K562 (cell line): ENCODE data around the gene AP3S2. TPM values are rescaled to one million over a fixed set of nuclear protein-coding genes. Genes with fewer than 3 reads are reported as not detected.

Source experiments
- ATAC-seq: fragments of 200-7000 bp; cut with Tn5 transposase; 3 replicates; pipeline ENCODE4 v1.9.1; 2020; ENCODE audit warnings: moderate library complexity
- BruUV-seq: library from RNA; stranded (reverse); fragments of 400-500 nt; replicated peaks from 2 replicates; lab custom pipeline; 2021; lab: Mats Ljungman, UMichigan
- CTCF ChIA-PET: fragments of 300-600 bp; formaldehyde crosslinking; extraction: SDS; loops from one replicate; lab custom pipeline; 2021; ENCODE audit warnings: low intra/inter-chr PET ratio; lab: Yijun Ruan, JAX
- POLR2A ChIA-PET: fragments of 300-600, 350-650 bp; sonication (Branson Sonifier 250); formaldehyde crosslinking; extraction: SDS; loops from one replicate; lab custom pipeline; 2021; ENCODE audit warnings: antibody characterized with exemption, inconsistent platforms; lab: Yijun Ruan, JAX
- DNase-seq, 4 experiments: peaks; one replicate each; pipeline versions ENCODE4 v3.0.0 to v3.0.0-alpha.2; 2011 to 2018; ENCODE audit warnings: low spot score in 3 of 4, mixed read lengths in 3 of 4; ENCODE audit errors: extremely low read depth in 1 of 4
- FAIRE-seq: peaks from 2 replicates; lab custom pipeline; 2011; peaks lifted over from hg19 to GRCh38; lab: Jason Lieb, UNC
- H2AFZ ChIP-seq: 2 replicates; pipeline ENCODE4 v1.6.0; 2011; ENCODE audit warnings: low read depth, low read length, control low read depth, inconsistent platforms
- H3K27ac ChIP-seq: fragments of 200-600 bp; 3 replicates; pipeline ENCODE4 v1.8.0; 2011; ENCODE audit warnings: low read depth, mild to moderate bottlenecking, control low read depth, inconsistent platforms, low read length, moderate library complexity, mixed read lengths; ENCODE audit errors: extremely low read depth
- H3K27me3 ChIP-seq, 2 experiments: fragments of 300-600 bp in 1 of 2; 2 replicates in 1 of 2; 3 replicates in 1 of 2; pipeline versions ENCODE4 v1.6.0 to v1.8.0; 2011; ENCODE audit warnings: inconsistent platforms in 2 of 2, low read length in 2 of 2, mild to moderate bottlenecking in 1 of 2, mixed read lengths in 1 of 2, moderate library complexity in 1 of 2; ENCODE audit not compliant: control insufficient read depth in 2 of 2, insufficient read depth in 2 of 2
- H3K36me3 ChIP-seq: fragments of 300-600 bp; 3 replicates; pipeline ENCODE4 v1.8.0; 2011; ENCODE audit warnings: mild to moderate bottlenecking, low read length, inconsistent platforms; ENCODE audit not compliant: control insufficient read depth, insufficient read depth
- H3K4me1 ChIP-seq, 2 experiments: fragments of 200-600 bp in 1 of 2; replicated peaks in 1 of 2; 2 replicates in 1 of 2; 3 replicates in 1 of 2; pipeline versions ENCODE4 v1.5.1 to v1.8.0; 2011; ENCODE audit warnings: inconsistent platforms in 2 of 2, low read length in 2 of 2, mild to moderate bottlenecking in 1 of 2, mixed read lengths in 1 of 2, moderate library complexity in 1 of 2; ENCODE audit not compliant: control insufficient read depth in 2 of 2, insufficient read depth in 2 of 2
- H3K4me2 ChIP-seq: 2 replicates; pipeline ENCODE4 v1.6.1; 2011; ENCODE audit warnings: low read length, control low read depth, inconsistent platforms, mixed read lengths; ENCODE audit not compliant: insufficient read depth
- H3K4me3 ChIP-seq: fragments of 200-600 bp; sonication (generic), shearing (Covaris generic); 2 replicates; pipeline ENCODE4 v1.5.1; 2016; ENCODE audit warnings: control low read depth, inconsistent platforms
- H3K79me2 ChIP-seq: fragments of 200-600 bp; 3 replicates; pipeline ENCODE4 v1.8.0; 2011; ENCODE audit warnings: low read length, inconsistent platforms; ENCODE audit not compliant: control insufficient read depth, insufficient read depth
- H3K9ac ChIP-seq, 2 experiments: 2 replicates each; pipeline versions ENCODE4 v1.6.0 to v1.6.1; 2011; ENCODE audit warnings: low read depth in 2 of 2, low read length in 2 of 2, control low read depth in 1 of 2, inconsistent platforms in 1 of 2, mild to moderate bottlenecking in 1 of 2, mixed read lengths in 1 of 2; ENCODE audit not compliant: insufficient read depth in 1 of 2
- H3K9me1 ChIP-seq: one replicate; pipeline ENCODE4 v1.6.0; 2011; ENCODE audit warnings: inconsistent platforms, mild to moderate bottlenecking, low read length, moderate library complexity; ENCODE audit not compliant: control insufficient read depth, insufficient read depth
- H3K9me3 ChIP-seq: replicated peaks from 2 replicates; pipeline ENCODE4 v1.5.1; 2011; ENCODE audit warnings: low read depth, low read length, inconsistent platforms; ENCODE audit not compliant: control insufficient read depth, insufficient read depth
- H4K20me1 ChIP-seq: replicated peaks from 2 replicates; pipeline ENCODE4 v1.6.1; 2011; ENCODE audit warnings: low read length, inconsistent platforms, mixed read lengths; ENCODE audit not compliant: control insufficient read depth, insufficient read depth
- ASH1L ChIP-seq: fragments of 450-650 bp; IDR thresholded peaks from 2 replicates; pipeline ENCODE4 v1.6.1; 2018; ENCODE audit warnings: borderline replicate concordance, mild to moderate bottlenecking, low read depth; ENCODE audit not compliant: partially characterized antibody
- CBFA2T2 ChIP-seq: fragments of 450-650 bp; conservative IDR thresholded peaks from 2 replicates; pipeline ENCODE4 v1.6.1; 2017; ENCODE audit warnings: mild to moderate bottlenecking
- HNRNPUL1 ChIP-seq: fragments of 200-400 bp; formaldehyde crosslinking; IDR thresholded peaks from 2 replicates; pipeline ENCODE4 v1.6.1; 2017; ENCODE audit warnings: low read length
- RB1 ChIP-seq: fragments of 450-650 bp; IDR thresholded peaks from 2 replicates; pipeline ENCODE4 v1.6.1; 2017; ENCODE audit warnings: low read depth, mild to moderate bottlenecking
- TEAD2 ChIP-seq: fragments of 450-650 bp; IDR thresholded peaks from 2 replicates; pipeline ENCODE4 v1.6.1; 2016; ENCODE audit warnings: missing genetic modification characterization, control low read depth, missing compliant biosample characterization
- ZBTB12 ChIP-seq: fragments of 250-450 bp; sonication (Bioruptor Pico); IDR thresholded peaks from 2 replicates; pipeline ENCODE4 v1.4.0; 2020
- ZBTB17 ChIP-seq: fragments of 450-650 bp; formaldehyde crosslinking; IDR thresholded peaks from 2 replicates; pipeline ENCODE4 v1.4.0; 2020; ENCODE audit warnings: mild to moderate bottlenecking
- ZNF124 ChIP-seq: sonication (generic); formaldehyde crosslinking; IDR thresholded peaks from 2 replicates; pipeline ENCODE4 v1.8.1; 2022; ENCODE audit warnings: missing genetic modification reagents
- ZNF274 ChIP-seq: IDR thresholded peaks from 2 replicates; pipeline ENCODE4 v1.6.1; 2011; ENCODE audit warnings: low read depth, mild to moderate bottlenecking, low read length, moderate library complexity, borderline replicate concordance
- ZNF277 ChIP-seq: fragments of 250-450 bp; sonication (Bioruptor Pico); IDR thresholded peaks from 2 replicates; pipeline ENCODE4 v1.8.0; 2022; ENCODE audit warnings: inconsistent platforms, mild to moderate bottlenecking, moderate library complexity, borderline replicate concordance
- WGBS: fragments of 100-300 bp; shearing (Covaris generic); methylation state at CpG from one replicate; pipeline ENCODE4 v1.1.6; 2016; ENCODE audit warnings: low coverage, mixed read lengths; ENCODE audit not compliant: insufficient coverage; ENCODE audit errors: missing lambda C conversion rate; 5-methylcytosine and 5-hydroxymethylcytosine counted together
- in situ Hi-C: fragments of 300-500 bp; cut with MboI; formaldehyde crosslinking; loops from 4 replicates; pipeline ENCODE4 v1.15.0; 2018; ENCODE audit warnings: inconsistent platforms, mixed read lengths
- intact Hi-C: fragments of 100-400 bp; cut with micrococcal nuclease; formaldehyde crosslinking; loops from 2 replicates; pipeline ENCODE4 v1.14.2; 2022
- polyA plus RNA-seq, 8 experiments: library from polyadenylated mRNA; depleted of rRNA in 4 of 8; stranded (reverse) in 5 of 8; unstranded in 3 of 8; fragments of >200 nt; fragmentation: Nextera tagmentation in 2 of 8; fragmentation: Illumina TruSeq in 1 of 8; extraction: Ambion mirVana in 2 of 8; extraction: Trizol in 1 of 8; gene quantifications; 2 replicates each; pipeline versions ENCODE4 v1.2.1 to v1.2.3, GENCODE V29; 2011 to 2014; ENCODE audit warnings: inconsistent platforms in 1 of 8, missing spikeins in 1 of 8
- total RNA-seq, 7 experiments: library from RNA; depleted of rRNA in 6 of 7; stranded (reverse); fragments of >200 nt in 6 of 7; fragmentation: Illumina TruSeq in 2 of 7; extraction: Trizol in 2 of 7; gene quantifications; 2 replicates each; pipeline versions ENCODE4 v1.2.1 to v1.2.3, GENCODE V29; 2011 to 2021; ENCODE audit warnings: low replicate concordance in 1 of 7
- TF ChIP-seq, protein P1 (sequence below): fragments of 250-450 bp; sonication (Bioruptor Pico); IDR thresholded peaks from 2 replicates; pipeline ENCODE4 v1.5.0; 2020; ENCODE audit warnings: mild to moderate bottlenecking

The AP3S2 gene
- total and polyA plus RNA-seq, 9 of the 15 experiments (the other 6 are each of a cell fraction or from before 2014, with no cell fraction given), result 16.4 to 54.1 (median 37.4) TPM

GRCh38 chr15:89908226-89908625 lies 14.4 kb upstream of the AP3S2 start:
- intact Hi-C loops, result no loop called here
- FAIRE-seq, result no peak
- POLR2A ChIA-PET, result no interaction called here

More at GRCh38 chr15:89908226-89908625, 14.4 kb upstream of the AP3S2 start:
- no peaks in the 10 kb centered on the region for H3K36me3 ChIP-seq
- H3K79me2 ChIP-seq, result no peaks in the 10 kb centered on the region
- in situ Hi-C loops, result no loop called here
- H3K9me1 ChIP-seq, result no peaks in the 10 kb centered on the region
- H3K27me3 ChIP-seq, result peaks cover 2 to 26% of the 10 kb centered on the region in 2 experiments; a peak in 2 of 5 replicates
- BruUV-seq, result no TSS peak
- peaks cover 9 to 19% of the 10 kb centered on the region in 2 experiments; a peak in 3 of 5 replicates for H3K4me1 ChIP-seq
- H3K4me2 ChIP-seq, result no peak overlapping the region
- no peaks in the 10 kb centered on the region for H3K9me3 ChIP-seq
- no peak overlapping the region for H3K4me3 ChIP-seq
- no peak overlapping the region for H2AFZ ChIP-seq
- TF ChIP-seq ZNF274, result no peak
- TF ChIP-seq, protein P1, sequence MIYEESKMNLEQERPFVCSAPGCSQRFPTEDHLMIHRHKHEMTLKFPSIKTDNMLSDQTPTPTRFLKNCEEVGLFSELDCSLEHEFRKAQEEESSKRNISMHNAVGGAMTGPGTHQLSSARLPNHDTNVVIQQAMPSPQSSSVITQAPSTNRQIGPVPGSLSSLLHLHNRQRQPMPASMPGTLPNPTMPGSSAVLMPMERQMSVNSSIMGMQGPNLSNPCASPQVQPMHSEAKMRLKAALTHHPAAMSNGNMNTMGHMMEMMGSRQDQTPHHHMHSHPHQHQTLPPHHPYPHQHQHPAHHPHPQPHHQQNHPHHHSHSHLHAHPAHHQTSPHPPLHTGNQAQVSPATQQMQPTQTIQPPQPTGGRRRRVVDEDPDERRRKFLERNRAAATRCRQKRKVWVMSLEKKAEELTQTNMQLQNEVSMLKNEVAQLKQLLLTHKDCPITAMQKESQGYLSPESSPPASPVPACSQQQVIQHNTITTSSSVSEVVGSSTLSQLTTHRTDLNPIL, result no peak
- TF ChIP-seq CBFA2T2, result no peak
- no peak for TF ChIP-seq RB1
- no peak for TF ChIP-seq ZNF124 (CRISPR knock-in tag)
- TF ChIP-seq HNRNPUL1, result no peak
- no peak for TF ChIP-seq TEAD2 (tag)
- TF ChIP-seq ZBTB17 (CRISPR knock-in tag), result no peak
- TF ChIP-seq ZBTB12 (CRISPR knock-in tag), result no peak
- no peak for TF ChIP-seq ZNF277
- TF ChIP-seq ASH1L, result no peak
- DNase-seq (no peak), ATAC-seq (no peak)
- CTCF ChIA-PET, result no interaction called here
- 44% methylated on average over 14 of the region's 16 CpGs for WGBS
- peak overlapping the region in 1 of 2 experiments; percentile 33; a peak in 1 of 4 replicates for H3K9ac ChIP-seq
- H4K20me1 ChIP-seq, result no peaks in the 10 kb centered on the region
- no peak overlapping the region for H3K27ac ChIP-seq
